Keratinocyte (primary cell): ENCODE data around the gene RRAS2. TPM values are rescaled to one million over a fixed set of nuclear protein-coding genes. Genes with fewer than 3 reads are reported as not detected.

Experiments
- DNase-seq: peaks from one replicate; pipeline ENCODE4 v3.0.0-alpha.2; 2011; ENCODE audit warnings: low read depth, missing footprints, low spot score
- FAIRE-seq: peaks from 2 replicates; lab custom pipeline; 2011; peaks lifted over from hg19 to GRCh38; lab: Jason Lieb, UNC
- H2AFZ ChIP-seq: 2 replicates; pipeline ENCODE4 v1.6.0; 2012; ENCODE audit warnings: low read length, control low read depth, inconsistent platforms; ENCODE audit not compliant: control insufficient read depth
- H3K27ac ChIP-seq: 2 replicates; pipeline ENCODE4 v1.5.1; 2011; ENCODE audit warnings: low read length; ENCODE audit not compliant: control insufficient read depth, insufficient read depth
- H3K27me3 ChIP-seq: 3 replicates; pipeline ENCODE4 v1.6.0; 2011; ENCODE audit warnings: low read length; ENCODE audit not compliant: control insufficient read depth, insufficient read depth; ENCODE audit errors: extremely low read depth
- H3K36me3 ChIP-seq, 2 experiments: 2 replicates in 1 of 2; 3 replicates in 1 of 2; pipeline ENCODE4 v1.5.1; 2011; ENCODE audit warnings: low read length in 2 of 2, mild to moderate bottlenecking in 1 of 2; ENCODE audit not compliant: control insufficient read depth in 2 of 2, insufficient read depth in 2 of 2; ENCODE audit errors: extremely low read depth in 1 of 2
- H3K4me1 ChIP-seq: 3 replicates; pipeline ENCODE4 v1.5.1; 2011; ENCODE audit warnings: low read length; ENCODE audit not compliant: control insufficient read depth, insufficient read depth; ENCODE audit errors: extremely low read depth
- H3K4me2 ChIP-seq: 3 replicates; pipeline ENCODE4 v1.6.0; 2011; ENCODE audit warnings: low read depth, low read length; ENCODE audit not compliant: control insufficient read depth, insufficient read depth; ENCODE audit errors: extremely low read depth
- H3K4me3 ChIP-seq, 3 experiments: fragments of 200-600 bp in 1 of 3; sonication (generic) in 1 of 3; 2 replicates in 2 of 3; 3 replicates in 1 of 3; pipeline ENCODE4 v1.5.1; 2011 to 2016; ENCODE audit warnings: low read length in 3 of 3, mild to moderate bottlenecking in 3 of 3, control low read depth in 2 of 3, inconsistent platforms in 1 of 3, low read depth in 1 of 3, mixed read lengths in 1 of 3, mixed run types in 1 of 3, moderate library complexity in 1 of 3; ENCODE audit not compliant: control insufficient read depth in 2 of 3, insufficient read depth in 2 of 3; ENCODE audit errors: extremely low read depth in 1 of 3
- H3K79me2 ChIP-seq: 2 replicates; pipeline ENCODE4 v1.6.0; 2012; ENCODE audit warnings: low read length; ENCODE audit not compliant: control insufficient read depth, insufficient read depth
- H3K9ac ChIP-seq: 3 replicates; pipeline ENCODE4 v1.6.0; 2011; ENCODE audit warnings: low read length; ENCODE audit not compliant: control insufficient read depth, insufficient read depth; ENCODE audit errors: extremely low read depth
- H3K9me1 ChIP-seq: 3 replicates; pipeline ENCODE4 v1.6.0; 2011; ENCODE audit warnings: low read length; ENCODE audit not compliant: control insufficient read depth, insufficient read depth; ENCODE audit errors: extremely low read depth
- H3K9me3 ChIP-seq: 2 replicates; pipeline ENCODE4 v1.5.1; 2012; ENCODE audit warnings: low read depth, low read length; ENCODE audit not compliant: control insufficient read depth
- H4K20me1 ChIP-seq: 3 replicates; pipeline ENCODE4 v1.6.0; 2011; ENCODE audit warnings: low read length; ENCODE audit not compliant: control insufficient read depth, insufficient read depth; ENCODE audit errors: extremely low read depth
- CTCF ChIP-seq, 3 experiments: IDR thresholded peaks in 1 of 3; conservative IDR thresholded peaks in 1 of 3; optimal IDR thresholded peaks in 1 of 3; 2 replicates in 2 of 3; 3 replicates in 1 of 3; pipeline versions ENCODE3 to v1.5.1; 2011; ENCODE audit warnings: low read length in 3 of 3, mild to moderate bottlenecking in 3 of 3, moderate library complexity in 2 of 3, control low read depth in 1 of 3, inconsistent platforms in 1 of 3; ENCODE audit not compliant: insufficient read depth in 2 of 3; ENCODE audit errors: extremely low read depth in 1 of 3
- EZH2 ChIP-seq: IDR thresholded peaks from one replicate; pipeline ENCODE4 v1.6.1; 2012; ENCODE audit warnings: inconsistent platforms, mild to moderate bottlenecking, low read length, moderate library complexity
- dilution Hi-C: fragments of 300-500 bp; cut with MboI; formaldehyde crosslinking; loops from one replicate; pipeline ENCODE4 v1.7.0; 2020; ENCODE audit warnings: low sequenced_read_pairs; ENCODE audit not compliant: extremely low pct_ligation_motif_present
- polyA plus RNA-seq, 5 experiments: library from polyadenylated mRNA; depleted of rRNA in 3 of 5; stranded (reverse) in 3 of 5; stranded (forward) in 1 of 5; unstranded in 1 of 5; fragments of >200 nt; gene quantifications; 1 replicate in 1 of 5; 2 replicates in 3 of 5; 3 replicates in 1 of 5; pipeline versions ENCODE4 v1.2.1 to v1.2.3, GENCODE V29; 2011 to 2012; ENCODE audit warnings: missing spikeins in 2 of 5, low read depth in 1 of 5, low replicate concordance in 1 of 5

The RRAS2 gene
- polyA plus RNA-seq, 1 donor (not counting 4 experiments of a cell fraction or from before 2014, with no cell fraction given), result 99.3 TPM

GRCh38 chr11:14370496-14370895, 11.5 kb upstream of the RRAS2 start:
- TF ChIP-seq CTCF (optimal IDR thresholded peaks at IDR 0.05 in 1 of 3, IDR thresholded peaks at IDR 0.05 in 1 of 3, conservative IDR thresholded peaks at IDR 0.05 in 1 of 3; ENCODE audit: extremely low read depth in 1 of 3, insufficient read depth in 2 of 3, low read length in 3 of 3), result no peak
- no peak for TF ChIP-seq EZH2
- FAIRE-seq, result no peak
- Histone ChIP-seq H3K4me1 (peaks cover 11% of the 10 kb centered on the region), H2AFZ (no peak overlapping the region), H3K9me1 (no peaks in the 10 kb centered on the region), H3K9me3 (no peaks in the 10 kb centered on the region), H4K20me1 (no peaks in the 10 kb centered on the region), H3K27me3 (no peaks in the 10 kb centered on the region), H3K9ac (no peak overlapping the region), H3K4me2 (no peak overlapping the region), H3K27ac (no peak overlapping the region), H3K4me3 (no peak overlapping the region), H3K79me2 (no peaks in the 10 kb centered on the region), H3K36me3 (no peaks in the 10 kb centered on the region)
- dilution Hi-C loops, result no loop called here
- no peak for DNase-seq

GRCh38 chr11:14369598-14369997, 10.6 kb upstream of the RRAS2 start:
- Histone ChIP-seq H3K27me3 (no peaks in the 10 kb centered on the region), H3K4me3 (no peak overlapping the region), H3K9me3 (no peaks in the 10 kb centered on the region), H2AFZ (no peak overlapping the region), H3K27ac (no peak overlapping the region), H3K4me2 (no peak overlapping the region), H3K36me3 (no peaks in the 10 kb centered on the region), H3K79me2 (no peaks in the 10 kb centered on the region), H3K4me1 (peaks cover 11% of the 10 kb centered on the region), H4K20me1 (no peaks in the 10 kb centered on the region), H3K9me1 (no peaks in the 10 kb centered on the region), H3K9ac (no peak overlapping the region)
- DNase-seq (no peak), FAIRE-seq (no peak)
- dilution Hi-C loops, result no loop called here
- TF ChIP-seq EZH2, result no peak
- no peak for TF ChIP-seq CTCF (optimal IDR thresholded peaks at IDR 0.05 in 1 of 3, IDR thresholded peaks at IDR 0.05 in 1 of 3, conservative IDR thresholded peaks at IDR 0.05 in 1 of 3; ENCODE audit: extremely low read depth in 1 of 3, insufficient read depth in 2 of 3, low read length in 3 of 3)
